Measurements from ENCODE around the gene FAM168B. TPM values are rescaled to one million over a fixed set of nuclear protein-coding genes. Genes with fewer than 3 reads are reported as not detected.

Gene FAM168B
- total and polyA plus RNA-seq, 2 of the 13 experiments (the other 11 are each of a cell fraction or from before 2014, with no cell fraction given) = 64.5 to 113 TPM

DNA sequence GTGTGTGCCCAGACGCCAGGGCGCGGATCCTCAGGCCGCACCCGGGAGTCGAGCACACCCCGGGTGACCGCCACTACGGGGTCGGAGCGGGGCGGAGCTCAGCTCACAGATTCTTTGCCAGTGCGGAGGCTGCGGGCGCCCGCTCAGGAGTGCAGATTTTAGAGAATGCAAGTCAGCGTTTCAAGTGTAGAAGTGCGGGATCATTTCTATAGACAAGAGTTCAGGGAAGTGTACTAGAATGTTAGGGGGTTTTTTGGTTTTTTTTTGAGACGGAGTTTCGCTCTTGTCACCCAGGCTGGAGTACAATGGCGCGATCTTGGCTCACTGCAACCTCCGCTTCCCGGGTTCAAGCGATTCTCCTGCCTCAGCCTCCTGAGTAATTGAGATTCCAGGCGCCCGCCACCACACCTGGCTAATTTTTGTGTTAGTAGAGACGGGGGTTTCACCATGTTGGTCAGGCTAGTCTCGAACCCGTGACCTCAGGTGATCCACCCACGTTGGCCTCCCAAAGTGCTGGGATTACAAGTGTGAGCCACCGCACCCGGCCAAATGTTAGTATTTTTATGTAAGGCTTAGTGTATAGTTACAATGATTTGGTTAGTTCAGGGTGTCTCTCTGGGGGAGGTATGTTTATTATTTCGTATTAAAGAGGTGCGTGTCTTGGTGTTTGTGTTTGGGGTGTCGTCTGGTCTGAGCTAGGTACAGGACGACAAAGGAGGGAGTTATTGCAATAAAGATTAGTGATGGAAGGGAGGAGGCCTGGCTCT lies 619 bp upstream of the FAM168B start (continued):
- peak; percentile 65; the same call in 1 of the 2 replicates for TF ChIP-seq KAT7 (CRISPR knock-in tag; IDR thresholded peaks at IDR 0.05; ENCODE audit: borderline replicate concordance)
- no peak for TF ChIP-seq ETV6 (CRISPR knock-in tag; conservative IDR thresholded peaks at IDR 0.05)
- TF ChIP-seq, protein P1, sequence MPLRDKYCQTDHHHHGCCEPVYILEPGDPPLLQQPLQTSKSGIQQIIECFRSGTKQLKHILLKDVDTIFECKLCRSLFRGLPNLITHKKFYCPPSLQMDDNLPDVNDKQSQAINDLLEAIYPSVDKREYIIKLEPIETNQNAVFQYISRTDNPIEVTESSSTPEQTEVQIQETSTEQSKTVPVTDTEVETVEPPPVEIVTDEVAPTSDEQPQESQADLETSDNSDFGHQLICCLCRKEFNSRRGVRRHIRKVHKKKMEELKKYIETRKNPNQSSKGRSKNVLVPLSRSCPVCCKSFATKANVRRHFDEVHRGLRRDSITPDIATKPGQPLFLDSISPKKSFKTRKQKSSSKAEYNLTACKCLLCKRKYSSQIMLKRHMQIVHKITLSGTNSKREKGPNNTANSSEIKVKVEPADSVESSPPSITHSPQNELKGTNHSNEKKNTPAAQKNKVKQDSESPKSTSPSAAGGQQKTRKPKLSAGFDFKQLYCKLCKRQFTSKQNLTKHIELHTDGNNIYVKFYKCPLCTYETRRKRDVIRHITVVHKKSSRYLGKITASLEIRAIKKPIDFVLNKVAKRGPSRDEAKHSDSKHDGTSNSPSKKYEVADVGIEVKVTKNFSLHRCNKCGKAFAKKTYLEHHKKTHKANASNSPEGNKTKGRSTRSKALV (CRISPR knock-in tag; IDR thresholded peaks at IDR 0.05) = no peak
- no peak for TF ChIP-seq IRX3 (CRISPR knock-in tag; IDR thresholded peaks at IDR 0.05; ENCODE audit: borderline replicate concordance, low read depth)
- TF ChIP-seq ZFP36 (IDR thresholded peaks at IDR 0.05; ENCODE audit: borderline replicate concordance, low read depth, low read length, partially characterized antibody) = no peak
- no peak for TF ChIP-seq PRPF4 (IDR thresholded peaks at IDR 0.05; ENCODE audit: low read depth, low read length, poor library complexity, severe bottlenecking)
- TF ChIP-seq MTA1 (CRISPR knock-in tag; IDR thresholded peaks at IDR 0.05; ENCODE audit: borderline replicate concordance) = no peak
- TF ChIP-seq ZNF7 (CRISPR knock-in tag; IDR thresholded peaks at IDR 0.05) = no peak
- TF ChIP-seq ZNF10 (CRISPR knock-in tag; IDR thresholded peaks at IDR 0.05; ENCODE audit: borderline replicate concordance, low read depth) = no peak
- TF ChIP-seq, protein P2, sequence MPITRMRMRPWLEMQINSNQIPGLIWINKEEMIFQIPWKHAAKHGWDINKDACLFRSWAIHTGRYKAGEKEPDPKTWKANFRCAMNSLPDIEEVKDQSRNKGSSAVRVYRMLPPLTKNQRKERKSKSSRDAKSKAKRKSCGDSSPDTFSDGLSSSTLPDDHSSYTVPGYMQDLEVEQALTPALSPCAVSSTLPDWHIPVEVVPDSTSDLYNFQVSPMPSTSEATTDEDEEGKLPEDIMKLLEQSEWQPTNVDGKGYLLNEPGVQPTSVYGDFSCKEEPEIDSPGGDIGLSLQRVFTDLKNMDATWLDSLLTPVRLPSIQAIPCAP (CRISPR knock-in tag; IDR thresholded peaks at IDR 0.05; ENCODE audit: low read depth) = no peak
- TF ChIP-seq, protein P3, sequence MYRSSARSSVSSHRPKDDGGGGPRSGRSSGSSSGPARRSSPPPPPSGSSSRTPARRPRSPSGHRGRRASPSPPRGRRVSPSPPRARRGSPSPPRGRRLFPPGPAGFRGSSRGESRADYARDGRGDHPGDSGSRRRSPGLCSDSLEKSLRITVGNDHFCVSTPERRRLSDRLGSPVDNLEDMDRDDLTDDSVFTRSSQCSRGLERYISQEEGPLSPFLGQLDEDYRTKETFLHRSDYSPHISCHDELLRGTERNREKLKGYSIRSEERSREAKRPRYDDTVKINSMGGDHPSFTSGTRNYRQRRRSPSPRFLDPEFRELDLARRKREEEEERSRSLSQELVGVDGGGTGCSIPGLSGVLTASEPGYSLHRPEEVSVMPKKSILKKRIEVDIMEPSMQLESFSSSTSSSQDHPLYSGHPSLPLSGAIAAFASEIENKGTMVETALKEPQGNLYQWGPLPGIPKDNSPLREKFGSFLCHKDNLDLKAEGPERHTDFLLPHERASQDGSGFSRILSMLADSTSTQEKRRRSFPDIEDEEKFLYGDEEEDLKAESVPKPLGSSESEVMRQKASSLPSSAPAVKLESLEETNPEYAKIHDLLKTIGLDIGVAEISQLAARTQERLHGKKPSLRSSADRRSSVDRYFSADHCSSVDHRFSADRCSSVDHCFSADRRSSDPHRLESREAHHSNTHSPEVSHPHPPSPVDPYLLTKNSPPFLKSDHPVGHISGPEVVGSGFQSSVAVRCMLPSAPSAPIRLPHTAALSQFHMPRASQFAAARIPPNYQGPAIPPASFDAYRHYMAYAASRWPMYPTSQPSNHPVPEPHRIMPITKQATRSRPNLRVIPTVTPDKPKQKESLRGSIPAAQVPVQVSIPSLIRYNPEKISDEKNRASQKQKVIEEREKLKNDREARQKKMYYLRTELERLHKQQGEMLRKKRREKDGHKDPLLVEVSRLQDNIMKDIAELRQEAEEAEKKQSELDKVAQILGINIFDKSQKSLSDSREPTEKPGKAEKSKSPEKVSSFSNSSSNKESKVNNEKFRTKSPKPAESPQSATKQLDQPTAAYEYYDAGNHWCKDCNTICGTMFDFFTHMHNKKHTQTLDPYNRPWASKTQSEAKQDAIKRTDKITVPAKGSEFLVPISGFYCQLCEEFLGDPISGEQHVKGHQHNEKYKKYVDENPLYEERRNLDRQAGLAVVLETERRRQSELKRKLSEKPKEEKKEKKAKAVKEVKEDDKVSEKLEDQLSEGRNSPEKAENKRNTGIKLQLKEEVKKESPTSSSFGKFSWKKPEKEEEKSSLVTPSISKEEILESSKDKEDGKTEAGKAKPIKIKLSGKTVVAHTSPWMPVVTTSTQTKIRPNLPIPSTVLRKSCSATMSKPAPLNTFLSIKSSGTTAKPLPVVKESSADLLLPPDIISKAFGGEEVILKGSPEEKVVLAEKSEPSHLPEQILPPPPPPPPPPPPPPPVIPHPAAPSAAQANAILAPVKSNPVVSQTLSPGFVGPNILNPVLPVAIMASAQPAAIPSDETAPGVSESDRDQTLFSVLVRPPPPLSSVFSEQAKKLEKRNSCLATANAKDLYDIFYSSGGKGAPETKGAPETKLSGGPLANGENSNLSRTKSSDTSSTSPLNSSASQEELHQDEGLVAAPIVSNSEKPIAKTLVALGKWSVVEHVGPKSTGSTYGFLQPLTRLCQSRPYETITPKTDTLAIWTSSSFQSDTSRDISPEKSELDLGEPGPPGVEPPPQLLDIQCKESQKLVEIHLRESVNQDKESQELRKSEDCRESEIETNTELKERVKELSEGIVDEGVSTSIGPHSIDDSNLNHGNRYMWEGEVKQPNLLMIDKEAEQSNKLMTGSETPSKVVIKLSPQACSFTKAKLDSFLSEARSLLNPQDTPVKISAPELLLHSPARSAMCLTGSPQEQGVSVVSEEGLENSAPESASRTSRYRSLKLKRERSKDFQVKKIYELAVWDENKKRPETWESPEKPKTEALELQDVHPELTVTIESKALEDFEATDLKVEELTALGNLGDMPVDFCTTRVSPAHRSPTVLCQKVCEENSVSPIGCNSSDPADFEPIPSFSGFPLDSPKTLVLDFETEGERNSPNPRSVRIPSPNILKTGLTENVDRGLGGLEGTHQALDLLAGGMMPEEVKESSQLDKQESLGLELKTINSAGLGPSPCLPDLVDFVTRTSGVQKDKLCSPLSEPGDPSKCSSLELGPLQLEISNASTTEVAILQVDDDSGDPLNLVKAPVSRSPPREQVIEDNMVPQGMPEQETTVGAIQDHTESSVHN (CRISPR knock-in tag; IDR thresholded peaks at IDR 0.05) = no peak
- TF ChIP-seq, protein P4, sequence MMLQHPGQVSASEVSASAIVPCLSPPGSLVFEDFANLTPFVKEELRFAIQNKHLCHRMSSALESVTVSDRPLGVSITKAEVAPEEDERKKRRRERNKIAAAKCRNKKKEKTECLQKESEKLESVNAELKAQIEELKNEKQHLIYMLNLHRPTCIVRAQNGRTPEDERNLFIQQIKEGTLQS (CRISPR knock-in tag; IDR thresholded peaks at IDR 0.05) = no peak
- no peak for TF ChIP-seq RXRA (CRISPR knock-in tag; IDR thresholded peaks at IDR 0.05)
- TF ChIP-seq ZNF180 (CRISPR knock-in tag; IDR thresholded peaks at IDR 0.05; ENCODE audit: borderline replicate concordance, low read depth) = no peak
- 0 out of 2 replicates have a peak, but pooled peaks have one; percentile 54 for TF ChIP-seq ZNF557 (CRISPR knock-in tag; IDR thresholded peaks at IDR 0.05)

Data from HepG2 (cell line).